Heart right ventricle (tissue), 16 donors: Measurements from ENCODE around the gene FLNB. TPM values are rescaled to one million over a fixed set of nuclear protein-coding genes. Genes with fewer than 3 reads are reported as not detected.
"Not testable (repeated sequence)": the region's sequence is repeated elsewhere in the genome, so short reads cannot be mapped to it uniquely, and the experiment has no call there.

ENCODE experiments used
- ATAC-seq, 8 donors: fragments of 200-7000 bp; cut with Tn5 transposase; one replicate each; pipeline ENCODE4 v1.9.1; 2020; ENCODE audit warnings: mild to moderate bottlenecking in 8 of 8, moderate library complexity in 8 of 8, moderate number of reproducible peaks in 1 of 8
- DNase-seq, 2 donors: peaks; one replicate each; pipeline ENCODE4 v3.0.0-alpha.2; 2020
- H3K27ac ChIP-seq, 10 donors: fragments of 200-600 bp; sonication (generic) in 2 of 10; one replicate each; pipeline versions ENCODE4 v1.5.0 to v1.8.0; 2020 to 2022; ENCODE audit warnings: mild to moderate bottlenecking in 3 of 10
- H3K27me3 ChIP-seq, 7 donors: fragments of 200-600 bp; one replicate each; pipeline ENCODE4 v1.8.0; 2021 to 2022; ENCODE audit warnings: mild to moderate bottlenecking in 2 of 7
- H3K36me3 ChIP-seq, 9 donors: fragments of 200-600 bp; sonication (generic) in 1 of 9; one replicate each; pipeline versions ENCODE4 v1.5.0 to v1.8.0; 2020 to 2022; ENCODE audit warnings: mild to moderate bottlenecking in 2 of 9
- H3K4me1 ChIP-seq, 9 donors: fragments of 200-600 bp; sonication (generic) in 1 of 9; one replicate each; pipeline versions ENCODE4 v1.5.0 to v1.8.0; 2020 to 2022; ENCODE audit warnings: mild to moderate bottlenecking in 4 of 9
- H3K4me3 ChIP-seq, 10 donors: fragments of 200-600 bp; sonication (generic) in 2 of 10; one replicate each; pipeline versions ENCODE4 v1.5.0 to v1.8.0; 2020 to 2022; ENCODE audit warnings: mild to moderate bottlenecking in 7 of 10, moderate library complexity in 2 of 10
- H3K9me3 ChIP-seq, 11 donors: fragments of 200-600 bp in 10 of 11; sonication (generic) in 2 of 11; one replicate each; pipeline versions ENCODE4 v1.5.0 to v1.8.0; 2013 to 2022; ENCODE audit warnings: mild to moderate bottlenecking in 2 of 11, control low read depth in 1 of 11, moderate library complexity in 1 of 11
- WGBS, 2 donors: extraction: QIAGEN DNeasy Blood & Tissue Kit; methylation state at CpG; one replicate each; pipeline ENCODE4 v1.1.7; 2013; ENCODE audit warnings: inconsistent platforms in 1 of 2; 5-methylcytosine and 5-hydroxymethylcytosine counted together
- intact Hi-C, 10 donors: fragments of 100-400 bp; cut with DNase I; formaldehyde crosslinking; loops; one replicate each; pipeline versions ENCODE4 v1.11.1 to v1.14.2; 2022
- polyA plus RNA-seq, 2 donors: library from polyadenylated mRNA; stranded (reverse); fragments of 200-250 nt; gene quantifications; one replicate each; pipeline ENCODE4 v1.2.3, GENCODE V29; 2013
- total RNA-seq, 10 donors: library from RNA; stranded (reverse); fragmentation: NEBNext Ultra II Directional in 3 of 10; extraction: Animal tissue kit (Norgen Biotek cat#: 25700) in 3 of 10; gene quantifications; one replicate each; pipeline versions ENCODE4 v1.2.1 to v1.2.4, GENCODE V29; 2021 to 2023
- TF ChIP-seq, protein P1 (sequence below), 9 donors: fragments of 200-600 bp; sonication (generic) in 2 of 9; IDR thresholded peaks; one replicate each; pipeline versions ENCODE4 v1.5.0 to v1.8.0; 2021 to 2022; ENCODE audit warnings: antibody characterized with exemption in 9 of 9, mild to moderate bottlenecking in 5 of 9, moderate library complexity in 1 of 9
- donor health status: Arrhythmogenic right ventricular cardiomyopathy.
- donor health status: ischemic (EF 13 %, LVEDD 7.1; RV severe dilation, severe dysfunction).
- donor health status: healthy with polysubstance abuse.
- donor health status: DM: no; HTN: yes; CAD: no.
- donor health status: DM: no; HTN: no; CAD: no.
- donor health status: ischemic (EF 25% LVEDD 6.9; RV normal size, moderate dysfunction).
- donor health status: ischemic (EF 25% LVEDD 5.7; RV mildly dilated, moderate dysfunction).
- donor health status: healthy.
- donor health status: DM: yes; HTN: yes; CAD: no.
- donor health status: Ischemic cardiomyopathy.
- donor health status: ischemic (EF 35%, LVEDD 5.7; RV mildly dilated, moderate dysfunction).
- donor health status: nonischemic (EF 11% LVEDD 7.7; RV severe dilation, severe dysfunction).
- donor health status: DM: yes; HTN: yes; CAD: no.
- donor health status: PGD.
- donor health status: ischemic (EF 29% LVEDD 5.4; RV normal size, mild dysfunction).
- donor health status: nonischemic (EF 23%, LVEDD 6.1; RV moderate dilation, normal function).

FLNB gene
- total and polyA plus RNA-seq, 12 donors, result 27.4 to 65.3 (median 38.6) TPM

DNA sequence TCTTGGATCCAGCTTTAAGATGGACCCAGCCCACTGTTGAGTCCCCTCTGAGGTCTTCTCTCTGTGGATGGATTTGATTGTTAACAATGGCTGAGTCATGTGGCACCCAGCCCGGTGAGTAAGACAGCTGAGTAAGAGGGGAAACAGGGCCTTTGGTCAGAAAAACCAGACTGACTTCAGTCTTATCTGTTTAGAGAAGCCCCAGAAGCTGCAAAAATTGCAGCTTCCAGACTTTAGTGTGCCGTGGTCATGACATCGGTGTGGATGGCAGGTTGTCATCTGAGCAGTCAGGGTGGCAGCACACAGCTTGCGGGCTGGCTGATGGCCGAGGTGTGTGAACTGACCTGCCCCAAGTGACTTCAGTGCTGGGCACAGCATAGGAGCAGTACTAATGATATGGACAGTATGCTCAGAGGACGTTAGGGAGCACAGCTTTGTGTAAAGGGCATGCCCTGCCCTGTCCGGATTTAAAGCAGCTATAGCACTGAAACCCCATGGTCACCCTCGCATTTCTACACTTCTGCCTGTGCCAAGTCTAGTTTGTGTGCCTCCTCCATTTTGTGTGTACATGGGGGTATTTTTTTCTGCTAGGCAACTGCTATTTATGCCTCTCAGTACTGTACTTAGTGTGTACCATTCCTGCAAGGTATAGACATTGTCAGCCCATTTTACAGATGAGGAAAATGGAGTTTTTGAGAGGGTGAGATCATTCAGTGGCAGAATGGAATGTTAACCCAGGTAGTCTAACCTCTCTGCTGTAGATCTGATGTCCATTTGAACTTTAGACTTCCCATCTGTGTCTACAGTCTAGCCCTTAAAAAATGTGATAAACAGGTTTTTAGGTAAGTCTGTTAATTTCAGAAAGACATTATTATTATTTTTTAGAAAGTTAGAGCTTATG is 44.4 kb downstream of the FLNB start:
- ATAC-seq (peak; percentile 46 to 80 (median 62)), DNase-seq (peak; percentile 62 to 81)
- TF ChIP-seq, protein P1, sequence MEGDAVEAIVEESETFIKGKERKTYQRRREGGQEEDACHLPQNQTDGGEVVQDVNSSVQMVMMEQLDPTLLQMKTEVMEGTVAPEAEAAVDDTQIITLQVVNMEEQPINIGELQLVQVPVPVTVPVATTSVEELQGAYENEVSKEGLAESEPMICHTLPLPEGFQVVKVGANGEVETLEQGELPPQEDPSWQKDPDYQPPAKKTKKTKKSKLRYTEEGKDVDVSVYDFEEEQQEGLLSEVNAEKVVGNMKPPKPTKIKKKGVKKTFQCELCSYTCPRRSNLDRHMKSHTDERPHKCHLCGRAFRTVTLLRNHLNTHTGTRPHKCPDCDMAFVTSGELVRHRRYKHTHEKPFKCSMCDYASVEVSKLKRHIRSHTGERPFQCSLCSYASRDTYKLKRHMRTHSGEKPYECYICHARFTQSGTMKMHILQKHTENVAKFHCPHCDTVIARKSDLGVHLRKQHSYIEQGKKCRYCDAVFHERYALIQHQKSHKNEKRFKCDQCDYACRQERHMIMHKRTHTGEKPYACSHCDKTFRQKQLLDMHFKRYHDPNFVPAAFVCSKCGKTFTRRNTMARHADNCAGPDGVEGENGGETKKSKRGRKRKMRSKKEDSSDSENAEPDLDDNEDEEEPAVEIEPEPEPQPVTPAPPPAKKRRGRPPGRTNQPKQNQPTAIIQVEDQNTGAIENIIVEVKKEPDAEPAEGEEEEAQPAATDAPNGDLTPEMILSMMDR (IDR thresholded peaks at IDR 0.05), result no peak
- Histone ChIP-seq H3K27ac (peak overlapping the region in 9 of 10 donors; percentile 2 to 91 (median 64)), H3K36me3 (no peaks in the 10 kb centered on the region), H3K4me3 (no peak overlapping the region), H3K4me1 (peaks cover 16 to 72% (median 53%) of the 10 kb centered on the region in 9 donors), H3K27me3 (no peaks in the 10 kb centered on the region), H3K9me3 (no peaks in the 10 kb centered on the region)
- 43 to 54% methylated on average over 8 of the region's 8 CpGs for WGBS, 2 donors
- intact Hi-C loops, result loop anchor here in 1 of 10 donors (5.0 kb wide), 1 partner anchor 40 kb away; no protein-coding TSS in a partner anchor

- intact Hi-C loops, result loop anchor here in 1 of 10 donors (5.0 kb wide), 1 partner anchor 42 kb away; no protein-coding TSS in a partner anchor
- Histone ChIP-seq H3K9me3 (no peaks in the 10 kb centered on the region), H3K4me3 (no peak overlapping the region), H3K36me3 (no peaks in the 10 kb centered on the region), H3K27ac (no peak overlapping the region), H3K4me1 (peaks cover 11 to 72% (median 44%) of the 10 kb centered on the region in 9 donors), H3K27me3 (no peaks in the 10 kb centered on the region)
- TF ChIP-seq, protein P1 (IDR thresholded peaks at IDR 0.05), result no peak
- no peak for ATAC-seq
- DNase-seq, result no peak
These were observed 46.4 kb downstream of the FLNB start for GRCh38 chr3:58054652-58055051.

DNA sequence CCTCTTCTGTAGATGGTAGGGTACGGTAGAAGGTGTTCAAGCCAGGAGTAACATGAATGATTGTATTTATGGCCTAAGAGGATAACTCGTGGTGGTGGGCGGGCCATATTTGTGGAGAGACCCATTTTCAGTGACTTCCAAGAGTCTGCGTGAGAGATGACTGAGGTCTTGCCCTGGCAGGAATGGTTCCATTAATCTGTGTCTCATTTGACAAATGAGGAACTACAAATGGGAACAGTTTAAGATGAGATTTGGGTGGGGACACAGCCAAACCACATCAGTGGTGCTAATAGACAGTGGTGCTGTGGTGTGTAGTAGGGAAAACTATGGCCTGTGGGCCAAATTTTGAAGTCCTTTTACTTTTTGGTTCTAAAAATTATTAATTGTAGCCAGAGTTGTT is 47.1 kb downstream of the FLNB start:
- TF ChIP-seq, protein P1 (IDR thresholded peaks at IDR 0.05), result no peak
- Histone ChIP-seq H3K4me3 (no peak overlapping the region), H3K27me3 (no peaks in the 10 kb centered on the region), H3K9me3 (no peaks in the 10 kb centered on the region), H3K4me1 (peaks cover 6 to 72% (median 44%) of the 10 kb centered on the region in 9 donors), H3K27ac (no peak overlapping the region), H3K36me3 (no peaks in the 10 kb centered on the region)
- 96 to 97% methylated on average over 4 of the region's 4 CpGs for WGBS, 2 donors
- DNase-seq, result no peak
- intact Hi-C loops, result no loop called here
- no peak for ATAC-seq

- not testable (repeated sequence) for H3K27ac ChIP-seq
These were observed 47.7 kb downstream of the FLNB start for GRCh38 chr3:58055891-58056290.

More at GRCh38 chr3:58055891-58056290, 47.7 kb downstream of the FLNB start:
- H3K4me3 ChIP-seq, DNase-seq, H3K36me3 ChIP-seq, H3K27me3 ChIP-seq, H3K9me3 ChIP-seq, intact Hi-C loops, ATAC-seq: not testable (repeated sequence)
- WGBS, 2 donors, result 97 to 98% methylated on average over 5 of the region's 5 CpGs
- peaks cover 6 to 72% (median 38%) of the 10 kb centered on the region in 9 donors for H3K4me1 ChIP-seq
